Ramos (cell line): ENCODE measurements around the gene BRD4.

ENCODE experiments used
- in situ Hi-C: fragments of 300-500 bp; cut with MboI; formaldehyde crosslinking; loops from one replicate; pipeline ENCODE4 v1.14.3; 2022; ENCODE audit warnings: low sequenced_read_pairs; ENCODE audit not compliant: unreplicated experiment

Gene BRD4

GRCh38 chr19:15318241-15318691, 14.1 kb downstream of the BRD4 start:
- in situ Hi-C loops: no loop called here

GRCh38 chr19:15317392-15318071, 14.8 kb downstream of the BRD4 start:
- in situ Hi-C loops: no loop called here

- in situ Hi-C loops: no loop called here
Measured at GRCh38 chr19:15316498-15316897, 15.8 kb downstream of the BRD4 start.

DNA sequence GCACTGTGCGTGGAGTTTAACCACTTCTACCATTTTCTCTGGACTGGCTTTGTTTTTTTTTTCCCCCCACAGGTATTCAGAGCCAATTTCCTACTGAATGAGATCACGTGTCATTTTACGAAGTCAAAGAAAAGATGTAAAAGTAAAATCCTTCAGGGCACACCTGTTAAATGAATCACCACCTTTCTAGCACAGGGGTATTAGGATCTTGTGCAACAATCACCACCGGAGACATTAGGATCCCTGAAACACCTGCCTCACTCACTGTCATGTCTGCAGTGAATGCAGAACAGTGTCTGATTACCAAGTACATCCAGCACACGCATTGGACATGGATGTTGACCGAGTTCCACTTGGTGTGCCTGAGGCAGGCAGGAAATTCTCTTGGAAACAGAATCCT, 17.2 kb downstream of the BRD4 start:
- in situ Hi-C loops: no loop called here

GRCh38 chr19:15313649-15314279, 18.6 kb downstream of the BRD4 start:
- in situ Hi-C loops: no loop called here

GRCh38 chr19:15307169-15307568, 25.2 kb downstream of the BRD4 start:
- in situ Hi-C loops: no loop called here

GRCh38 chr19:15305582-15306334, 26.6 kb downstream of the BRD4 start:
- in situ Hi-C loops: no loop called here

- in situ Hi-C loops: no loop called here
Measured at GRCh38 chr19:15304140-15304705, 28.1 kb downstream of the BRD4 start.

GRCh38 chr19:15303105-15303780, 29.1 kb downstream of the BRD4 start:
- in situ Hi-C loops: no loop called here

DNA sequence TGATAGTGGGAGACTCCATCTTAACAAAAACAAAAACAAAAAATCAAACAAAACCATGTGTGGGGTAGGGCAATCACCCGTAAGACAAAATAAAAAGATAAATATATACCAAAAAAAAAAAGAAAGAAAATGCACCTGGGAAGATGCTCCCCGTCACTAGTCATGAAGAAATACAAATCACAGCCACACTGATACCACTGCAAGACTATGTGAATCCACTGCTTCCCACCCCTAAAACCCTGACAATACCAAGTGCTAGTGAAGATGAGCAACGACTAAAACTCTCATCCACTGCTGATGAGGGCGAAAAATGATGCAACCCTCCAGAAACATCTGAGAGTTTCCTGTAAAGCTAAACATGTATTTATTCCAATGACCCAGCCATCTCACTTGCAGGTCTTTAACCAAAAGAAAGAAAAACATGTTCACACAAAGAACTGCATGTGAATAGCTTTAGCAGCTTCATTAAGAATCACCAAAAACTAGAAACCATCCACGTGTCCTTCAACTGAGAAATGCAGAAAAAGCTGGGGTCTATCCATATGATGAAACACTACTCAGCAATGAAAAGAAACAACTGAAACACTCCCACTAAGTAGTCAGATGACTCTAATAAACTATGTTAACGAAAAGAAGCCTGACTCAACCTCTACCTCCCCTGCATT, 31.7 kb downstream of the BRD4 start:
- in situ Hi-C loops: no loop called here

- in situ Hi-C loops: no loop called here
Measured at GRCh38 chr19:15299568-15300409, 32.5 kb downstream of the BRD4 start.

DNA sequence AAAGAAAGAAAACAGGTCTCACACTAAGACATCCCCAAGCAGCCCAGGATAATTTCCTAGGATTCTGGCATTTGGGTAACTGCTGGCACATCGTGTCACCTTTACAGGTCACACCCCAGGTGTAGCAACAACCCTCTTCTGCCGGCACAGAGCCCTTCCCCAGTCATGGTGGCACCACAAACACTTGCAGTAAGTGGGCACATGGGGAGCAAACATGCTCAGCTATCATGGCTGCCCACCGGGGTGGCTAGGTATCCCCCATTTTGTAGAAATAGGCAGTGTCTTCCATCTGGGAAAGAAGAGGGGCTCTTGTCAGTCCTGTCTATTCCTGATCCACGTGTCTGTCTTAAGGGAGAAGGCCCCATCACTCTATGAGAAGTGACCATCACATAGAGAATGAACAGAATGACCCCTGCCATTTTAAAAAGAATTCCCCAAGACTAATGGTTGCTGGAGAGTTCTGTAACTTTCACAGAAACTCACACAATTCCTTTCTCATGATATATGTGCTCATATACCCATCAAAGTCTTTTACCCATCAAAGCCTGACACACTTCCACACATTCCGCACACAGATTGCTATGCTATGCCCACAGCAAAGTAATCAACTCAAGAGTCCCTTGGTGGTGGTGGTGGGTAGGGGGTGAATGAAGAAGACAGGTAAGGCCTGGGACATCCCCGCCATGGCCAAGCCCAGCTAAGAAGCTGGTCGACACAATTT, 33.3 kb downstream of the BRD4 start:
- in situ Hi-C loops: no loop called here

- in situ Hi-C loops: no loop called here
Measured at GRCh38 chr19:15297416-15298224, 34.7 kb downstream of the BRD4 start.

GRCh38 chr19:15296841-15297415, 35.4 kb downstream of the BRD4 start:
- in situ Hi-C loops: no loop called here

- in situ Hi-C loops: no loop called here
Measured at GRCh38 chr19:15296353-15296752, 36.0 kb downstream of the BRD4 start.

DNA sequence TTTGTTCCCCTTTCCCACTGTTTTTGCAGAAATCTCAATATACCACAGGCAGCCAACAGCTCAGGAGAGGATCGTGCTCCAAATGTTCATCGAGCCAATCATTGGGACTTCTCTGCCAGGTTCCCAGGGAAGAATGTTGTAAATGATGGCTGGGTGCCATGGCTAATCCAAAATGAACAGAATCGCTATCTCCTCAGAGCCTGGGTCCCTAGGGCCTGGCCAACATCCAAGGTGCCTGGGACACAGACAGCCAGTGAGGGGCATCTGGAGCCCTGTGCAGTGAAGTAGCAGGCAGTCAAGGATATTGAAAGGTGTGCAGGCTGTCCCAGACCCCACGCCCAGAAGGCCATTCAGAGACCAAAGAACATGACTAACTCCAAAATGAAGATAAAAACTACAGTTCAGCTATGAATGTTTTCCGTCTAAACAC, 37.8 kb downstream of the BRD4 start:
- in situ Hi-C loops: no loop called here

GRCh38 chr19:15293781-15294491, 38.4 kb downstream of the BRD4 start:
- in situ Hi-C loops: no loop called here
